Measurements from ENCODE around the gene NLGN1. TPM values are rescaled to one million over a fixed set of nuclear protein-coding genes. Genes with fewer than 3 reads are reported as not detected.

Gene NLGN1
- polyA plus RNA-seq, 2 of the 4 experiments (the other 2 are of a cell fraction) = not detected

GRCh38 chr3:174276826-174277225 is 879.3 kb downstream of the NLGN1 start:
- ATAC-seq (no peak), DNase-seq (ENCODE audit: low read depth in 1 of 2, low spot score in 1 of 2) (no peak), FAIRE-seq (no peak)
- CTCF ChIA-PET = no interaction called here
- Histone ChIP-seq H3K4me2 (no peak overlapping the region), H3K27ac (no peak overlapping the region), H3K4me3 (no peak overlapping the region), H3K9me3 (no peaks in the 10 kb centered on the region), H3K4me1 (no peaks in the 10 kb centered on the region)
- WGBS (ENCODE audit: missing lambda C conversion rate) = 6% methylated on average over 3 of the region's 3 CpGs
- POLR2A ChIA-PET = no interaction called here
- no peak for TF ChIP-seq ZSCAN20 (CRISPR knock-in tag; IDR thresholded peaks at IDR 0.05)
- TF ChIP-seq JUN (IDR thresholded peaks at IDR 0.05) = no peak
- TF ChIP-seq CHD4 (IDR thresholded peaks at IDR 0.05; ENCODE audit: borderline replicate concordance) = no peak
- no peak for TF ChIP-seq CBX8 (IDR thresholded peaks at IDR 0.05)
- TF ChIP-seq ZNF302 (CRISPR knock-in tag; IDR thresholded peaks at IDR 0.05) = no peak

GRCh38 chr3:174278094-174278493 is 880.5 kb downstream of the NLGN1 start:
- DNase-seq (ENCODE audit: low read depth in 1 of 2, low spot score in 1 of 2) (no peak), ATAC-seq (no peak), FAIRE-seq (no peak)
- ChIA-PET CTCF (no interaction called here), POLR2A (no interaction called here)
- Histone ChIP-seq H3K9me3 (no peaks in the 10 kb centered on the region), H3K27ac (no peak overlapping the region), H3K4me1 (no peaks in the 10 kb centered on the region), H3K4me3 (no peak overlapping the region), H3K4me2 (no peak overlapping the region)
- 5% methylated on average over 1 of the region's 1 CpG for WGBS (ENCODE audit: missing lambda C conversion rate)
- no peak for TF ChIP-seq CTCF (IDR thresholded peaks at IDR 0.05)

DNA sequence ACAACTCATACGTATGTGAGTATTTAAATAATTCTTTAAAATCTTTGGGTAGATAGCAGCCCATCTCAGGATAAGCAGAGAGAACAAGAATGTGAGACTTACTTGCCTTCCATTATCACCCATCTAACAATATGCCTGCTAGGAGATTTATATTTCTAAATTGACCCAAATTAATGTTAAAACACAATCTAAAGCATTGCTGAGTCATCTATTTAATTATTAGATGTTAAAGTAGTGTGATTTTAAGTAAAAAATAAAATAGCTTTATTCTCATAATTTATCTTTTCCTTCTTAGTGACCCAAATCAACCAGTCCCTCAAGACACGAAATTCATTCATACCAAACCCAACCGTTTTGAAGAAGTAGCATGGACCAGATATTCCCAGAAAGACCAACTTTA is 882.6 kb downstream of the NLGN1 start:
- WGBS (ENCODE audit: missing lambda C conversion rate) = 23% methylated on average over 3 of the region's 3 CpGs
- ChIA-PET POLR2A (no interaction called here), CTCF (no interaction called here)
- FAIRE-seq (no peak), DNase-seq (ENCODE audit: low read depth in 1 of 2, low spot score in 1 of 2) (no peak), ATAC-seq (no peak)
- Histone ChIP-seq H3K4me2 (no peak overlapping the region), H3K4me3 (no peak overlapping the region), H3K4me1 (no peaks in the 10 kb centered on the region), H3K9me3 (no peaks in the 10 kb centered on the region), H3K27ac (no peak overlapping the region)
- peak; percentile 53 for TF ChIP-seq MAFK (IDR thresholded peaks at IDR 0.05; ENCODE audit: partially characterized antibody)
- TF ChIP-seq CHD4 (IDR thresholded peaks at IDR 0.05; ENCODE audit: borderline replicate concordance) = no peak
- TF ChIP-seq, protein P1, sequence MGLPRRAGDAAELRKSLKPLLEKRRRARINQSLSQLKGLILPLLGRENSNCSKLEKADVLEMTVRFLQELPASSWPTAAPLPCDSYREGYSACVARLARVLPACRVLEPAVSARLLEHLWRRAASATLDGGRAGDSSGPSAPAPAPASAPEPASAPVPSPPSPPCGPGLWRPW (IDR thresholded peaks at IDR 0.05) = no peak
- TF ChIP-seq PHF8 (IDR thresholded peaks at IDR 0.05; ENCODE audit: borderline replicate concordance, low read depth) = no peak

DNA sequence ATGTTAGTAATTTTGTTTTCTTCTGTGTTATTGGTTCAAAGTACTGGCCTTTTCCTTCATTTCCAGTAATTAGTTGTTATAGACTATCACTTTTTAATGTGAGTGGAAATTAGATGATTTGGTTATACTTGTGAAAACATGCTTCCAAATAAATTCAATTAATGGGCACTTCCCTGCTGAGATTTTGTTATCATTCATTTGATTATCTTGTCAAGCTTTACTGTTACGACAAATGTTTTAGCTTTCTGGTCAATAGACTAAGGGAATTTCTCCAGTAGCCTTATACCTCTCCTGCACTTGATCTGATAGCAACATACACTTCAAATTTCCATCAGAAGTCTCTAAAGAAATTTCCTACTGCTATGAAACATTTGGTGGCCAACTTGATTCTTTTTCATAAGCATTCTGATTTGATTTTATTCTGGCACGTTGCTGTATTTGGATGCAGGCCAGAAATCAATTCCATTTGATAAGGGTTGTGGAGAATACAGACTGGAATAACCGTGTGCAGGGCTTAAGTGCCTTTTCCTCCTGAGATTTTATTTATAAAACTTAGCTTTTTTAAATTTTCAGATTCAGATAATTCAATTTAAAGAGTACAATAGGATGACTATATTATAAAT is 887.8 kb downstream of the NLGN1 start:
- CTCF ChIA-PET = no interaction called here
- WGBS (ENCODE audit: missing lambda C conversion rate) = 24% methylated on average over 3 of the region's 3 CpGs
- TF ChIP-seq, protein P2, sequence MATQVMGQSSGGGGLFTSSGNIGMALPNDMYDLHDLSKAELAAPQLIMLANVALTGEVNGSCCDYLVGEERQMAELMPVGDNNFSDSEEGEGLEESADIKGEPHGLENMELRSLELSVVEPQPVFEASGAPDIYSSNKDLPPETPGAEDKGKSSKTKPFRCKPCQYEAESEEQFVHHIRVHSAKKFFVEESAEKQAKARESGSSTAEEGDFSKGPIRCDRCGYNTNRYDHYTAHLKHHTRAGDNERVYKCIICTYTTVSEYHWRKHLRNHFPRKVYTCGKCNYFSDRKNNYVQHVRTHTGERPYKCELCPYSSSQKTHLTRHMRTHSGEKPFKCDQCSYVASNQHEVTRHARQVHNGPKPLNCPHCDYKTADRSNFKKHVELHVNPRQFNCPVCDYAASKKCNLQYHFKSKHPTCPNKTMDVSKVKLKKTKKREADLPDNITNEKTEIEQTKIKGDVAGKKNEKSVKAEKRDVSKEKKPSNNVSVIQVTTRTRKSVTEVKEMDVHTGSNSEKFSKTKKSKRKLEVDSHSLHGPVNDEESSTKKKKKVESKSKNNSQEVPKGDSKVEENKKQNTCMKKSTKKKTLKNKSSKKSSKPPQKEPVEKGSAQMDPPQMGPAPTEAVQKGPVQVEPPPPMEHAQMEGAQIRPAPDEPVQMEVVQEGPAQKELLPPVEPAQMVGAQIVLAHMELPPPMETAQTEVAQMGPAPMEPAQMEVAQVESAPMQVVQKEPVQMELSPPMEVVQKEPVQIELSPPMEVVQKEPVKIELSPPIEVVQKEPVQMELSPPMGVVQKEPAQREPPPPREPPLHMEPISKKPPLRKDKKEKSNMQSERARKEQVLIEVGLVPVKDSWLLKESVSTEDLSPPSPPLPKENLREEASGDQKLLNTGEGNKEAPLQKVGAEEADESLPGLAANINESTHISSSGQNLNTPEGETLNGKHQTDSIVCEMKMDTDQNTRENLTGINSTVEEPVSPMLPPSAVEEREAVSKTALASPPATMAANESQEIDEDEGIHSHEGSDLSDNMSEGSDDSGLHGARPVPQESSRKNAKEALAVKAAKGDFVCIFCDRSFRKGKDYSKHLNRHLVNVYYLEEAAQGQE (IDR thresholded peaks at IDR 0.05) = no peak
- TF ChIP-seq, protein P3, sequence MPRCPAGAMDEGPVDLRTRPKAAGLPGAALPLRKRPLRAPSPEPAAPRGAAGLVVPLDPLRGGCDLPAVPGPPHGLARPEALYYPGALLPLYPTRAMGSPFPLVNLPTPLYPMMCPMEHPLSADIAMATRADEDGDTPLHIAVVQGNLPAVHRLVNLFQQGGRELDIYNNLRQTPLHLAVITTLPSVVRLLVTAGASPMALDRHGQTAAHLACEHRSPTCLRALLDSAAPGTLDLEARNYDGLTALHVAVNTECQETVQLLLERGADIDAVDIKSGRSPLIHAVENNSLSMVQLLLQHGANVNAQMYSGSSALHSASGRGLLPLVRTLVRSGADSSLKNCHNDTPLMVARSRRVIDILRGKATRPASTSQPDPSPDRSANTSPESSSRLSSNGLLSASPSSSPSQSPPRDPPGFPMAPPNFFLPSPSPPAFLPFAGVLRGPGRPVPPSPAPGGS (IDR thresholded peaks at IDR 0.05) = no peak

More for the DNA sequence above, 887.8 kb downstream of the NLGN1 start:
- Histone ChIP-seq H3K4me2 (no peak overlapping the region), H3K4me3 (no peak overlapping the region), H3K27ac (no peak overlapping the region), H3K4me1 (no peaks in the 10 kb centered on the region), H3K9me3 (no peaks in the 10 kb centered on the region)
- POLR2A ChIA-PET = no interaction called here
- FAIRE-seq (no peak), ATAC-seq (no peak), DNase-seq (ENCODE audit: low read depth in 1 of 2, low spot score in 1 of 2) (no peak)
